HepG2 (cell line): ENCODE measurements around the gene ZNF234. TPM values are rescaled to one million over a fixed set of nuclear protein-coding genes. Genes with fewer than 3 reads are reported as not detected.

ENCODE experiments used
- ATF6 ChIP-seq: sonication (generic); formaldehyde crosslinking; conservative IDR thresholded peaks from 2 replicates; pipeline ENCODE4 v1.4.0; 2020; ENCODE audit warnings: missing genetic modification reagents
- BRD4 ChIP-seq: sonication (generic); formaldehyde crosslinking; IDR thresholded peaks from 2 replicates; pipeline ENCODE4 v1.4.0; 2020; ENCODE audit warnings: missing genetic modification reagents
- FOXA3 ChIP-seq: IDR thresholded peaks from 2 replicates; pipeline ENCODE4 v1.6.1; 2016; ENCODE audit warnings: missing genetic modification reagents, missing compliant biosample characterization
- GABPB1 ChIP-seq: IDR thresholded peaks from 2 replicates; pipeline ENCODE4 v1.6.1; 2016; ENCODE audit warnings: mild to moderate bottlenecking, missing genetic modification reagents, moderate library complexity, missing compliant biosample characterization
- HOXA3 ChIP-seq: sonication (generic); formaldehyde crosslinking; IDR thresholded peaks from 2 replicates; pipeline ENCODE4 v1.5.0; 2020; ENCODE audit warnings: missing genetic modification reagents
- MAZ ChIP-seq, 2 experiments: sonication (generic) in 1 of 2; formaldehyde crosslinking in 1 of 2; IDR thresholded peaks; 2 replicates each; pipeline versions ENCODE4 v1.5.0 to v1.6.1; 2012 to 2020; ENCODE audit warnings: low read depth in 2 of 2, mild to moderate bottlenecking in 2 of 2, borderline replicate concordance in 1 of 2, improper control_type of control experiment in 1 of 2, low read length in 1 of 2, missing genetic modification reagents in 1 of 2, moderate library complexity in 1 of 2
- MEF2D ChIP-seq: sonication (generic); formaldehyde crosslinking; IDR thresholded peaks from 2 replicates; pipeline ENCODE4 v1.5.1; 2020; ENCODE audit warnings: mild to moderate bottlenecking, missing genetic modification reagents
- NKX3-1 ChIP-seq: sonication (generic); formaldehyde crosslinking; IDR thresholded peaks from 2 replicates; pipeline ENCODE4 v1.5.0; 2020; ENCODE audit warnings: missing genetic modification reagents
- NPAS2 ChIP-seq: sonication (generic); formaldehyde crosslinking; IDR thresholded peaks from 2 replicates; pipeline ENCODE4 v1.8.0; 2022; ENCODE audit warnings: mild to moderate bottlenecking, missing genetic modification reagents, borderline replicate concordance
- NRL ChIP-seq: sonication (generic); formaldehyde crosslinking; IDR thresholded peaks from 2 replicates; pipeline ENCODE4 v1.5.0; 2020; ENCODE audit warnings: missing genetic modification reagents, mild to moderate bottlenecking, moderate library complexity, borderline replicate concordance
- ONECUT2 ChIP-seq: sonication (generic); formaldehyde crosslinking; IDR thresholded peaks from 2 replicates; pipeline ENCODE4 v1.4.0; 2020; ENCODE audit warnings: missing genetic modification reagents
- PATZ1 ChIP-seq: sonication (generic); formaldehyde crosslinking; IDR thresholded peaks from 2 replicates; pipeline ENCODE4 v1.4.0; 2020; ENCODE audit warnings: missing genetic modification reagents
- PAWR ChIP-seq: sonication (generic); formaldehyde crosslinking; IDR thresholded peaks from 2 replicates; pipeline ENCODE4 v1.4.0; 2020; ENCODE audit warnings: missing genetic modification reagents, mild to moderate bottlenecking, borderline replicate concordance
- SNAPC5 ChIP-seq: sonication (generic); formaldehyde crosslinking; IDR thresholded peaks from 2 replicates; pipeline ENCODE4 v1.8.1; 2023; ENCODE audit warnings: mild to moderate bottlenecking, missing genetic modification reagents, borderline replicate concordance
- STAG1 ChIP-seq: sonication (generic); formaldehyde crosslinking; IDR thresholded peaks from 2 replicates; pipeline ENCODE4 v1.4.0; 2020; ENCODE audit warnings: missing genetic modification reagents
- SUZ12 ChIP-seq: fragments of 150-350 bp; IDR thresholded peaks from 2 replicates; pipeline ENCODE4 v1.6.1; 2014; ENCODE audit warnings: low read depth, low read length
- TRIM22 ChIP-seq: fragments of 450-650 bp; IDR thresholded peaks from 2 replicates; pipeline ENCODE4 v1.6.1; 2017
- ZFP82 ChIP-seq: sonication (generic); formaldehyde crosslinking; IDR thresholded peaks from 2 replicates; pipeline ENCODE4 v1.5.1; 2020; ENCODE audit warnings: mild to moderate bottlenecking, missing genetic modification reagents, borderline replicate concordance
- ZNF101 ChIP-seq: sonication (generic); formaldehyde crosslinking; IDR thresholded peaks from 2 replicates; pipeline ENCODE4 v1.4.0; 2020; ENCODE audit warnings: mild to moderate bottlenecking, low read depth, missing genetic modification reagents, borderline replicate concordance
- ZNF530 ChIP-seq: sonication (generic); formaldehyde crosslinking; IDR thresholded peaks from 2 replicates; pipeline ENCODE4 v1.5.0; 2020; ENCODE audit warnings: low read depth, mild to moderate bottlenecking, missing genetic modification reagents
- ZNF724P ChIP-seq: sonication (generic); formaldehyde crosslinking; IDR thresholded peaks from 2 replicates; pipeline ENCODE4 v1.8.0; 2022; ENCODE audit warnings: missing genetic modification reagents, borderline replicate concordance
- ZNF792 ChIP-seq: IDR thresholded peaks from 2 replicates; pipeline ENCODE4 v1.6.1; 2016
- ZSCAN31 ChIP-seq: sonication (generic); formaldehyde crosslinking; IDR thresholded peaks from 2 replicates; pipeline ENCODE4 v1.5.0; 2020; ENCODE audit warnings: low read depth, mild to moderate bottlenecking, missing genetic modification reagents
- polyA plus RNA-seq, 8 experiments: library from polyadenylated mRNA; depleted of rRNA in 3 of 8; stranded (reverse) in 7 of 8; unstranded in 1 of 8; fragments of >200 nt; fragmentation: Illumina TruSeq in 4 of 8; extraction: Trizol in 4 of 8; gene quantifications; 2 replicates each; pipeline versions ENCODE4 v1.2.1 to v1.2.3, GENCODE V29; 2011 to 2016; ENCODE audit warnings: low read depth in 4 of 8, missing spikeins in 1 of 8, mixed read lengths in 1 of 8; ENCODE audit not compliant: insufficient read depth in 1 of 8
- total RNA-seq, 5 experiments: library from RNA; depleted of rRNA; stranded (reverse); fragments of >200 nt; fragmentation: Illumina TruSeq; extraction: Trizol; gene quantifications; 2 replicates each; pipeline ENCODE4 v1.2.3, GENCODE V29; 2016; ENCODE audit warnings: low read depth in 1 of 5

Gene ZNF234
- total and polyA plus RNA-seq, 2 of the 13 experiments (the other 11 are each of a cell fraction or from before 2014, with no cell fraction given): 3.5 to 11.2 TPM

GRCh38 chr19:44164673-44165512 lies 23.5 kb downstream of the ZNF234 start, which contains the start of gene ZNF226 (continued):
- no peak for TF ChIP-seq TRIM22
- no peak for TF ChIP-seq ZNF101 (CRISPR knock-in tag)
- peak; percentile 96 for TF ChIP-seq GABPB1 (CRISPR knock-in tag)
- peak; percentile 69; the same call in 1 of the 2 replicates for TF ChIP-seq MEF2D (CRISPR knock-in tag)
- TF ChIP-seq SNAPC5: no peak
- no peak for TF ChIP-seq NRL (CRISPR knock-in tag)
- peak; percentile 53; the same call in 1 of the 2 replicates for TF ChIP-seq PATZ1 (CRISPR knock-in tag)
- no peak for TF ChIP-seq ZNF530 (CRISPR knock-in tag)
- TF ChIP-seq SUZ12: peak; percentile 77
- no peak for TF ChIP-seq ZFP82 (CRISPR knock-in tag)
- peak; percentile 81 for TF ChIP-seq NKX3-1 (CRISPR knock-in tag)
- TF ChIP-seq ZNF792 (CRISPR knock-in tag): peak; percentile 61; the same call in 1 of the 2 replicates
- no peak for TF ChIP-seq PAWR (CRISPR knock-in tag)
- TF ChIP-seq ZNF724P: no peak
- peak; percentile 95 for TF ChIP-seq HOXA3 (CRISPR knock-in tag)
- peak; percentile 74; the same call in 1 of the 2 replicates for TF ChIP-seq ATF6 (CRISPR knock-in tag)
- TF ChIP-seq FOXA3 (CRISPR knock-in tag): peak; percentile 49
- no peak for TF ChIP-seq ONECUT2 (CRISPR knock-in tag)
- no peak for TF ChIP-seq NPAS2
- TF ChIP-seq ZSCAN31 (CRISPR knock-in tag): no peak
- no peak; the same call in 1 of the 2 replicates for TF ChIP-seq BRD4 (CRISPR knock-in tag)
- no peak; the same call in 1 of the 2 replicates for TF ChIP-seq STAG1 (CRISPR knock-in tag)
- TF ChIP-seq MAZ (IDR thresholded peaks at IDR 0.05; ENCODE audit: borderline replicate concordance, low read depth, low read length): peak; percentile 65; the same call in 1 of the 2 replicates
- no peak for TF ChIP-seq MAZ (CRISPR knock-in tag; IDR thresholded peaks at IDR 0.05; ENCODE audit: low read depth)
